Activated effector memory CD4-positive, alpha-beta T cell treated with anti-CD3 and anti-CD28 coated beads, Interleukin-2, amount 50 U/mL, for 16 hours (primary cell): ENCODE results near the gene AGAP9.
"Not testable (repeated sequence)": the region's sequence is repeated elsewhere in the genome, so short reads cannot be mapped to it uniquely, and the experiment has no call there.

Source experiments
- DNase-seq: peaks from one replicate; pipeline ENCODE4 v3.0.0-alpha.2; 2020

Gene AGAP9

DNA sequence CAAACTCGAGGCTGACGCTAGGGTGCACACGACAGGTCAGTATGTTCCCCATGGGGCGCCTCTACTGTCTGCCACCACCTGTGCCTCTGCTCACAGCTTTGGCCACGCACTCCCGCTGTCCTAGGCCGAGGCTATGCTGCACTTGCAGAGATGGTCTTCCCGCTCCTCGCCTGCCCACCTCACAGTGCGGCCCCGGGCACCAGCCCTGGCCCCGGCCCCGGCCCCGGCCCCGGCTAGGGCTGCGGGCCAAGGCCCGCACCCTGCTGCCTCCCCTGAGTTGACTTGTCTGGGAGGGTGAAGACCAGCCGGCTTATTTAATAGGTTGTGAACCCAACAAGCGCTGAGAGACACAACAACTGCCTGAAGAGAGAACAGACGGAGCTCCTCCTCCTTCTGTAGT, at the start of gene AGAP9:
TSS of gene AGAP9 (minus strand) at position 164 of the 400 bp plus-strand sequence. CDS start at position 52, 112 bp downstream.
- not testable (repeated sequence) for DNase-seq

DNA sequence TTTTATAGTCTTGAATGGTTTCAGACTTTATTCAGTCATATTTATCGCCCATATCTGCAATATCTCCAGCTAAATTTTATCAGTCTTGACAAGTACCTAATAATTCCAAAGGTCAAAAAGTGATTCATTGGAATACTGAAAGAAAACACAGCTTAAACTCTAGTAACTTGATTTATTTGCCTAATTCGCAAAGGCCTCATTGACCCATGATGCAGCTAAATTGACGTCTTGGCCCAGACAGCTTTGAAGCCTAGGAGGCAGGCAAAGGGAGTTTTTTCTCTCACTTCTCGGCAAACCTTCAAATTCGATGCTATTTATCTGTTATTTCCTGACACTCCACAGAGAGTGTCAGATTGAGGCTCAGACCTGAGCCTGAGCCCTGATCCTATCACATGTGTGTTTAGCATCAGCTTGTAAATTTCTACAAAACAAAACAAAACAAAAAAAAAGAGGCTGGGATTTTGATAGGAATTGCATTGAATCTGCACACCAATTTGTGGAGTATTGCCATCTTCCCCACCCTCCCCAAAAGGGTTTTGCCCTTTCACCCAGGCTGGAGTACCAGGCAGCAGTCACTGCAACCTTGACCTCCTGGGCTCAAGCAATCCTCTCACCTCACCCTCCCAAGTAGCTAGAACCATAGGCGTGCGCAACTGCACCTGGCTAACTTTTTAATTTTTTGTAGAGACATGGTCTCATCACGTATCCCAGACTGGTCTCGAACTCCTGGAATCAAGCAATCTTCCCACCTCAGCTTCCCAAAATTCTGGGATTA, 47.9 kb upstream of the AGAP9 start:
- not testable (repeated sequence) for DNase-seq

DNA sequence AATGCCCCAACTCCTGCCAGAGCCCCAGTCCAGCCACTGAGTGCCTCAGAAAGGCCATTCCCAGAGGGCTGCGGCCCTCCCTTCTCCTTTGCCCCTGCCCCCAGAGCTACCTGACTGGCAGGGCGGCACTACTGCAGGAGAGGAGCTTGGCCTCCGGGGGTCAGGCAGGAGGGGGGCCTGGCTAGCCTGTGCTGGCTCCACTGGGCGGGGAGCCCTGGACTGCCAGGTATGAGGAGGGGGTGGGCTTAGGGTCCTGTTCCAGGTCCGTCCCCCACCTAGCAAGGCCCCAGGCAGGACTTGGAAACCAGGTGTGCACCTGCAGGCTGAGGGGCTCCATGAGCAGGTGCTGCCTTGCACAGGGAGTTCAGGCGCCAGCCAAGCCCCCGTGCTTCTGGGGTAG, 43.3 kb upstream of the AGAP9 start:
- not testable (repeated sequence) for DNase-seq

DNA sequence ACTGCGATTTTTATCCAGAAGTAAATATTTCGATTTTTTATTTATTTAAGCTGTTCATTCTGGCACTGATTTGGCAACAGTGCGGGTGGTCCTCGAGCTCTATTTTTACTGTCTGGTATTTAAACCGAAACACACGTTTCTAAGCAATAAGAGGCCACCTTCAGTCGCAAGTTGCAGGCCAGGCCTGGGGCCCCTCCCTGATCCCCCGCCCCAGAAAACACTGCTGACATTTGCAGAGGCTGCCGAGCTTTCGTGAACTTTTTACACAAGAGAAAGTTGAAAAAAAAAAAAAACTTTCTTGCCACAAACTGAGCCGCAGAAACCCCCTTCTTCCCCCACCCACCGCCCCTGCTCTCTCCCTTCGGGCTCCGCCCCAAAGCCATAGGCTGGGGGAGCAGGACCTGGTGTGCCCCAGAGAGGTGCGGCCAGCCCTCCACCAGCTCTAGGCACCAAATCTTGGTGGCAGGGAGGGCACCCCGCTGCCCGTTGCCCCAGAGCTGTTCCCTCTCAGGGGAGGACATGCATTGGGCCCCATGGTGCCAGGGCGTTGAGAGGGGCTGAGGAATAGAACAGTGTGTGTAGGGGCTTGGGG, 42.8 kb upstream of the AGAP9 start:
- DNase-seq, result not testable (repeated sequence)

DNA sequence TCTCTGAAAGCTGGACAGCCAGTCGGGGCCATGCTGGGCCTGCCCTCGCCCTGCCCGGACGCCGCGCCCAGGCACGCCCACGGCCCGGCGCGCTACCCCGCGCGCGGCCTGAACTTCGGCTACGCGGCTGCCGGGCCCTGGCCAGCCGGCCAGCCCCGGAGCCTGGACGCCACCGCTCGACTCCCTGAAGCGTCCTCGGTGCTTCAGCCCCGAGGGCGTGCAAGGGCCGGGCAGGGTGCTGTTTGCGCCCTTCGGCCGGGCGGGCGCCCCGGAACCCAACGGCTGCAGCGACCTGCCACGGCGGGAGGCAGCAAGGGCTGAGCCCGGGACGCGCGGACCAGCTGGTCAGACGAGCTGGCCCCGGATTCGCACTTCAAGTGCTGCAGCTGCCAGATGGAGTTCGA, 42.1 kb upstream of the AGAP9 start:
- DNase-seq, result not testable (repeated sequence)

DNA sequence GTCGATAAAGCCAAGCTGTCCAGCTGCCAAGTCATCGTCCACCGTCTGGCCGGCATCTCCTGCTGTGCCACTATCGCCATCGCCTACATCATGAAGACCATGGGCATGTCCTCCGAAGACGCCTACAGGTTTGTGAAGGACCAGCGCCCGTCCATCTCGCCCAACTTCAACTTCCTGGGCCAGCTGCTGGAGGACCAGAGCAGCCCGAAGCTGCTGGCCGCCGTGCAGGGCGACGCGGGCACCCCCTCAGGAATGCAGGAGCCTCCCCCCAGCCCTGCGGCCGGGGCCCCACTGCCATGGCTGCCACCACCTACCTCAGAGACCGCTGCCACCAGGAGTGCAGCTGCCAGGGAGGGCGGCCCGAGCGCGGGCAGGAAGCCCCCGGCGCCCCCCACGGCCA, 41.5 kb upstream of the AGAP9 start:
- DNase-seq, result not testable (repeated sequence)

DNA sequence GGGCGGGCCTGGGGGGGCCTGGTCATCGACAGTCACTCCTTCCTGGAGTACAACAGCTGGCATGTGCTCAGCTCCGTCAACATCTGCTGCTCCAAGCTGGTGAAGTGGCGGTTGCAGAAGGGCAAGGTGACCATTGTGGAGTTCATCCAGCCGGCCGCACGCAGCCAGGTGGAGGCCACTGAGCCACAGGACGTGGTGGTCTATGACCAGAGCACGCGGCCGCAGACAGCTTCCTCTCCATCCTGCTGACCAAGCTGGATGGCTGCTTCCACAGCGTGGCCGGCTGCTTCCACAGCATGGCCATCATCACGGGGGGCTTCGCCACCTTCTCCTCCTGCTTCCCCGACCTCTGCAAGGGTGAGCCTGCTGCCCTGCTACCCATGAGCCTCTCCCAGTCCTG, 40.9 kb upstream of the AGAP9 start:
- DNase-seq, result not testable (repeated sequence)

DNA sequence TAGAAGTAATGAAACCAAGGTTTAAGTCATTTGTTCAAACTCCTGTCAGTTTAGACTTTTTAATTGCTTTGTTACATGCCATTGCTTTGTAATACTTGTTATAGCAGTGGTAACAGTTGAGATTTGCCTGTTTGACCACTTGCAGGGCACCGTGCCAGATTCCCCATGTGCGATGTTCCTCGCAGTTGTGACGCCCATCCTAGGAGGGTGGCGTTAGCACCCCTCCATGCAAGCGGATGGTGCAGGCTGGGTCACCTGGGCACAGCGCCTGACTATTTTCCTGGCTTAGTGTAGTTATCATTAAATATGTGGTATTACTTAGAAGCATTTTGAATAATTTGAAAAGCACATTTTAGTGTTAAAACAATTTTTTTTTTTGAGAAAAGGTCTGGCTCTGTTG, 37.0 kb upstream of the AGAP9 start:
- DNase-seq, result not testable (repeated sequence)

DNA sequence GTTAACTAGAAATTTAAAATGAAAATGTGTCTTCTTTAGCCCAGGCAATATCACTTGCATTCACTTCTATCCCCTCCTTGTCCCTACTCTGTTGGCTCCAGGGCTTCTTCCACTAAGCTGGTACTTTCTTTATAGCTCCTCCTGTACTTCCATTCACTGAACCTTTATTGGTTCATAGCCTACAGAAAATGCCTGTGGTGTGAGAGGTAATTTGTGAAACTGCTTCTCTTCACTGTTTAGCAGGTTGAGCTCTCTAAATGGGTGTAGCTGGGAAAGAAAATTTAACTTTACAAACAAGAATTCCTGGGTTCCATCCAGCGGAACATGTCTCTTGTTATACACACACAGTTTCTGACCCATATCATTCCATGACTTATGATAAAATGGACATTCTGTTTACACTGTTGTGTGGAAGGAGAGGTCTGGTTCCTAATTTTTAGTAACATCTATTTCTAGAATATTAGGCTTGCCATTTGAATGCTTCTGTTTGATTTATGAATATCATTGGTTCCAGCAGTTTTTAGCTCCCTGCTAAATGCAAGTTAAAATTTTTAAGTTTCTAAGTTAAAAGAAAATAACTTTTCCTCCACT, 36.4 kb upstream of the AGAP9 start:
- DNase-seq, result not testable (repeated sequence)

DNA sequence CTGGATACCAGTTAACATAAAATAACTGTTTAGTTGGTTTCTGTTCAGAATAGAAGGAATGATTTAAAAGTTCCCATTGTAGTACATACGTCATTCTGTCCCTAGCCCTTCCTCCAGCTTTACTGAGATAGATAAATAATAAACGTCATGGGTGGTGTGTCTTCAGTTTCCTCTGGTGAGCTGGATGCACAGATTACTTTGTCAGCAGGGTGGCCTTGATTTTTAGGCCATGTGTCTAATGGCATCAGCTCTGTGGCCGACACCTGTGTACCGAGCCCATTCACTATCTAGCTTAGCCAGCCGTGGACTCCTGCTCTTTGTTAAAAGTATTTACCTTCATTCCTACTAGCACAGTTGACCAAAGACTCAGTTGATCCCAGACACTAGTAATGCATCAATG, 34.7 kb upstream of the AGAP9 start:
- not testable (repeated sequence) for DNase-seq

DNA sequence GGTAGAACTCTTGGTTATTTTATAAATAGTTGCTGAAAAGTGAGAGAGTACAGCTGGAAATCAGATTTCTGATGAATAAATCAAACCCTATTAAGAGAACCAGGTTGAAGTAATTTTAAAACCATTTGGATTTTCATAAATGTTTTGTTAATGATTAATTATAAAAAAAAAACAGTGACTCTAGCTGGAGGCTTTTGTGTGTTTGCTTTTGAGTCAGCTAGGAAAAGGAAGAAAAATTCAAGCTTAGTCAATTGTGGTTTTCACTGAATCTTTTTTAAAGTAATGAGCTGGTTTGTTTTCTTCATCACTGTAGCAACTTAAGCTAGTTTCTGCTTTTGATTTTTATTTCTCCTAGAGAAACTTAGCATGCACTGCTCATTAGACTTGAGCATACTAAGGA, 34.2 kb upstream of the AGAP9 start:
- DNase-seq, result not testable (repeated sequence)

DNA sequence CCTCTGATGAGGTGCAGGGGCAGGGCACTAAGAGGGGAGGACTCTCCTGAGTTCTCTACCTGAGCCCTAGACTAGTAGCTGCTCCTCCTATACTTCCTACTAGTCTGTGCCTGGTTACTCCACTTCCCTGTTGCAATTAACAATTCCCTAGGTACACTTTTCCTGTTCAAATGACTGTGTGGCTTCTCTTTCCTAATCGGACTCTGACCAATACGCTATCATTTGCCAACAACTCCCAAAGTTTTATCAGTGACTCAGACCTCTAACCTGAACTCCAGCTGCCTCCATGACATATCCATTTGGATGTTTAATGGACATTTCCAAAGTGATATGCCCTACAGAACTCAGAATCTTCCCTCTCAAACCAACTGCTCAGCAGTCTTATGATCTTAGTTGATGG, 31.9 kb upstream of the AGAP9 start:
- not testable (repeated sequence) for DNase-seq

DNA sequence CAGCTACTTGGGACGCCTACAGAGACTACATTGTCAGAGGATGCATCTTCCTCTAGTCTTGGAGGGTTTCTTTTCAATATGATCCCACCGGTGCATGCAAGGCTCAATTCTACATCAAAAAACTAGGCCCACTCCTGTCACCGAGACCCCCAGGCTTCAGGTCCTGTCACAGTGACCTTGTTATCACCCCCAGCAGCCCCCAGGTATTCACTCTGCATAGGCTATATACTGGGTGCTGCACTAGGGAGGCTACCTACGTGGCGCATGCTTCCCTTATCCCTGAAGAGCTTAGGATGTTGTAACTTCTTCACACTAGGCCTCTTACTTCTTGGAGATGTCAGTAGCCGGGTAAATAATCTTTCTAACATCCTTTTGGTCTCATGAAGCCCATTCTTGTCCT, 31.1 kb upstream of the AGAP9 start:
- not testable (repeated sequence) for DNase-seq

DNA sequence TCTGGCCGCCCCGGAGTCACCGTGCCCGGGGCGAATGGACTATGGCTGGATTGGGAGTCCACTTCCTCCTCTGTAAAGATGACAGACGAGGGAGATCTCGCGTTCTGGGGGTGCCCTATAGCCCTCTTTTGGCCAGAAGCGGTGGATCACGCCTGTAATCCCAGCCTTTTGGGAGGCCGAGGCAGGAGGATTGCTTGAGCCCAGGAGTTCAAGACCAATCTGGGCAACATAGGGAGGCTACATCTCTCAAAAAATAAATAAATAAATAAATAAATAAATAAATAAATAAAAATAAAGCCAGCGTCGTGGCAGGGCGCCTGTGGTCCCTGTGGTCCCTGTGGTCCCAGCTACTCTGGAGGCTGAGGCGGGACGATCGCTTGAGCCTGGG, 30.4 kb upstream of the AGAP9 start:
- DNase-seq, result peak; percentile 63

DNA sequence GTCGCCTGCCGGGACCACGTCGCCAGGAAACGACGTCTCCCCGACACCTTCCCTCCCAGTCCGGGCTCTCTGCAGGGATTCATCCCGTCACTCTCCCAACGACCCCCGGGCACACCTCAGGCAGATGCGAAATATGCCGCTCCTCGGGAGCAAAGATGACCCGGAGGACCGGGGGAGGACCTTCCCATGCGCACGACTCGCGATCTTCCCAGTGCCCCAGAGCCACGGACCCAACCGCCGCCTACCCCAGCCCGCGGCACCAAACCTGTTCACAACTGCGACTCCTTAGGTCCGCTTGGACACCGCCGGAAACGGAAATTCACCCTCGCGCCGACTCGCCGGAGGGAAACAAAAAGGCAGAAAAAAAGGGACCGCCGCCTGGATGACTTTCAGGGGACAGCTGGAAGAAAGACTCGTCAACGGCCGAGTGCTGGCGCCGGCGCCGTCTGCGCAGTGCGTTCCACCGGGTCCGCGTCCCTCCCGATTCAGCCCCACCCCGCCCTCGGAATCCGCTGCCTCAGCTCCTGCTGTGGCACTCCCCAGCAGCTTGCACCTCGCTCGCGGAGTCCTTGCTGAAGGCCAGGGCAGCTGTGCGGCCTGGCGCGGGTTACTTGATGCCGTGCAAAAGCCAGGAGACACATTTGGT, 29.9 kb upstream of the AGAP9 start:
- DNase-seq, result peak; percentile 91

DNA sequence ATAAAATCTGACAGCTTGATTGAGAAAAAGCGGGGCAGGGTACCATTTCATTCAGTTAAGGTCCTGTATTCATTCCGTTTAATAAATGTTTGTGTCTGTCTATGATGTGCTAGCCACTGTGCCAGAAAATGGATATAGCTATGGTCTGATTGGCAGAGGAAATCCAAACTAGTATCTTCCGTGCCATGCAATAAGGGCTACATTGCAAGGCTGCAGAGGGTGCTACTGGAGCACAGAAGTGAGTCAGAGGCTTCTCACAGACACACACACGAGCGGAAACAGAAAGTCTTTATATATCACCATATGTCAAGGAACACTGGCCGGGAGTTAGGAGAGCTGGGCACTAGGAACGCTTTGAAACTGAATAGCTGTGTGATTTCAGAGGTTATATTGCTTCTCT, 29.3 kb upstream of the AGAP9 start:
- peak; percentile 68 for DNase-seq

DNA sequence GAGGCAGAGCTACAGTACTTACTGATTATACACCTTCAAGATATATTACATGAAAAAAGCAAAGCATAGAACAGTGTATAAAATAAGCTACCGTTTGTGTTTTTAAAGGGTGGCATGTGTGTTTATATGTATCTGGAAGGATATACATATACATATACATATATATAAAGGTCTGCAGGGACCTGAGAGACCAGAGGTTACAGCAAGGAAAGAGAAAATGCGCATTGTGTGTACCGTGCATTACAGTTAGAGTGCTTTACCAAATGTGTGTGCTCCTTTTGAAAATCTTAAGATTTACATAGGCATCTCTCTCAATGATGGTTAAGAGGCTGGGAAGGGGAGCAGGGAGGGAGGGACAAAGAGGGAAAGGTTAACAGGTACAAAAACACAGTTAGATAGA, 23.8 kb upstream of the AGAP9 start:
- not testable (repeated sequence) for DNase-seq

DNA sequence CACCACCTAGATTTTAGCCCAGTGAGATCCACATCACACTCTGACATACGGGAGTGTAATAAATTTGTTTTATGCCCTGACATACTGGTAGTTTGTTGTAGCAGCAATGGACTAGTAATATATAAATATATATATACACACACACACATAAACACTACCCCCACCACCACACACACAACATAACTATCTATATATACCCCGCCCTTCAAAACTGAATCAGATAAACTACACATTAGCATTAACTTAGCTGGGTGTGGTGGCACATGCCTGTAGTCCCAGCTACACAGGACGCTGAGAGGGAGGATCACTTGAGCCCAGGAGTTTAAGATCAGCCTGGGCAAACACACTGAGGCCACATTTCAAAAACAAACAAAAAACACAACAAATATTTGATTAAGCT, 13.0 kb upstream of the AGAP9 start:
- DNase-seq, result not testable (repeated sequence)

DNA sequence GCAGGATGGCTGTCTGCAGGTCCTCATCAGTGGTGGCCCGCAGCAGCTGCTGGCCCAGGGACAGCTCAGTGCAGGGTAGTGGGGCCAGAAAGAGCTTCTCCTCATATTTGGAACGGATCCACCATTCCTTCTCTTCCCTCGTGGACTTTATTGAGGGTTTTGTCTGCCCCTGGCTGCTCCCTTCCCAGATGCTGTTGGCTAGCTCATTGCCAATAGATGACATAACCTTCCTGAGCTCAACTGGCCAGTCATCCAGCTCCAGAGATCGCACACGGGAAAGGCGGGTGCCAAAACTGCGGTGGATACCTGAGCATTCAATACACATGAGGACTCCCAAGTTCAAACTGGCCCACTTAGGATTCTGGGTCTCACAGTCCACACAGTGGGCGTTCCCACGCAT, 21.1 kb downstream of the AGAP9 start:
- DNase-seq, result not testable (repeated sequence)

DNA sequence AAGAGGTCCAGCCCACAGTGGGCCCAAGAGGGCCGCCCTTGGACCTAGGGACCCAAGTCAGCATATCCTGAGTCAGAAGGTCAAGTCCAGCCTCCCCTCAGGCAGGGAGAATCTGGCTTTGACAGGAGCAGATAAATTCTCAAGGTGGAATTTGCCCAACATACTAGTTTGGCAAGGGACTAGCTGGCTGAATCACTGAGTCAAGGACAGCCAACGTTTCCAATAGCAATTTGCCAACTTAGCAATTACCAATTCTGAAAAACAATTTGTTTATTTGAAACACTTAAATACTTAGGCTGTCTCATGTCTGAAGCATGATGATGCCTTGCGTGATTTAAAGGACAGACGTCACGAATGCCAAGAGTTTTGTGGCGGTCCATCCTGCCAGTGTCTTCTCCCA, 29.2 kb downstream of the AGAP9 start:
- DNase-seq, result not testable (repeated sequence)

DNA sequence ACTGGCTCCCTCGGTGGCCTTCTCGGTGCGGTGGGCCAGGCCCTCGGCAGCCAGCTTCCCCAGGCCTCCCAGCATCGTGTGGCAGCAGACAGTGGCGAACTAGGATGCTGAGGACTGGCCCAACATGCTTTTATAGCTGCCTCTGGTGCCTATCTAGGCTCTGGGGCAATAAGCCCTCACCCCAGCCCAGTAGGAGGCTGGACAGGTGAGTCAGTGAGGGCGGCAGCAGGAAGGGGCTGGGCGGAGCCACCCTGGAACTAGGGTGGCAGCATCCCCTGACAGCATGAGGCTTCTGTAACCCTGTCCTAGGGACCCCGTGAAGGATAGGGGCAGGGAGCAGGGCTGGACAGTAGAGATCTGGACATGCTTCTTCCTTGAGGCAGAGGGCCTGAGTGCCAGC, 31.8 kb downstream of the AGAP9 start, which contains the start of gene FAM25G:
TSS of gene FAM25G (minus strand) at position 101 of the 400 bp plus-strand sequence. CDS start at position 75, 26 bp downstream.
- DNase-seq, result not testable (repeated sequence)

DNA sequence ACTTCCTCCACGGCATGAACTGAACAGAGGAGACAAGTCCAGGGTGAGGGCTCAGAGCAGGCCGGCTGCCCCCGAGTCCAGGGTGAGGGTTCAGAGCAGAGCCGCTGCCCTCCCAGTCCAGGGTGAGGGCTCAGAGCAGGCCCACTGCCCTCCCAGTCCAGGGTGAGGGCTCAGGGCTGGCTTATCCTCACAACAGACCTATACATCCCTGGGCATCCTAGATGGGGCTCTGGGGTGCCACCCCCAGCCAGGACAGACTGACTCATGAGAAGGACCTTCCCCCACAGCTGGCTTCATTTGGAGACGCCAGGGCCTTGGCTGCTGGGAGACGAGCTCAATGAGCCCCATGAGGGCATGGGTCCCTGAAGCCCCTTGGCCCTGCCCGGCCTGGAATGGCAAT, 33.8 kb downstream of the AGAP9 start:
- not testable (repeated sequence) for DNase-seq

DNA sequence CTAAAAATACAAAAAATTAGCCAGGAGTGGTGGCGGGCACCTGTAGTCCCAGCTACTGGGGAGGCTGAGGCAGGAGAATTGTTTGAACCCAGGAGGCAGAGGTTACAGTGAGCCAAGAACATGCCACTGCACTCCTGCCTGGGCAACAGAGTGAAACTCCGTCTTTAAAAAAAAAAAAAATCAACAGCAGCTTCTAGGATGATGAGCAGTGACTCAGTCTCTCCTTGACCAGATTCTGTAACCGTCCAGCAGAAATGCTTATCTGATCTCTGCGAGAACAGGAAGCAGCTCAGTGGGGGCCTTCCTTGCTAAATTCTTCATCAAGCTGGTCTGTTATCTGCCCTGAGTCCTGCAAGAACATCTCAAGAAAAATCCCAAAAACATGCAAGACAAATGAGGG, 37.5 kb downstream of the AGAP9 start:
- not testable (repeated sequence) for DNase-seq
